ENCODE data around the gene KRT33B. TPM values are rescaled to one million over a fixed set of nuclear protein-coding genes. Genes with fewer than 3 reads are reported as not detected.

KRT33B gene
- total RNA-seq, 1 donor, result under 0.01 TPM

DNA sequence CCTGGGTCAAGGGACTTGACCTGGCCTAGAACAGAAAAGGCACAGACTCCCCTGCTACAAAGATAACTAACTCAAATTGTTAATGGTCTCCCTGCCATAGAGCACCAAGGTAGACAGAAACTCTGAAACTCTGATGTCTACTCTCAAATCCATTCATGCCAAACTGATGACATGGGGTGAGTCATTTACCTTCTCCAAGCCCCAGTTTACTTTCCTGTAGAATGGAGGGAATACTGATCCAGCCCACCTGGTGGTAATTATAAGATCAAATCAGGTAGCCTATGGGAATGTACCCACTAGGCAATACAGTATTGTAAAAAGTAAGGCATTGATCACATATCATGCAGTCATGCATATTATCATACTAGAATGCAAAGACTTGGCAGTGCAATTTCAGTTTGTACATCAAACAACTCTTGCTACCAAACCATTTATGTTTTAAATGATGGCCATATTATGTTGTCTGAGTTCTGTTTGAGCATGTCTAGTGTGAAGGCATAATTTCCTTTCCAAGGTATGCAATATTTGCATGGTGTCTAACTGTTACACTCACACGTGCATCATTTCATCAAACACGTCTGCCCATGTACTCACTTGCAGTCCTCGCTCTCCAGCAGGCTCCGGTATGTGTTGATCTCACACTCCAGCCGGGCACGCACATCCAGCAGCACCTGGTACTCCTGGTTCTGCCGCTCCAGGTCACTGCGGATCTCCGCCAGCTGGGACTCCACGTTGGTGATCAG, 24.8 kb upstream of the KRT33B start:
- TF ChIP-seq, protein P1, sequence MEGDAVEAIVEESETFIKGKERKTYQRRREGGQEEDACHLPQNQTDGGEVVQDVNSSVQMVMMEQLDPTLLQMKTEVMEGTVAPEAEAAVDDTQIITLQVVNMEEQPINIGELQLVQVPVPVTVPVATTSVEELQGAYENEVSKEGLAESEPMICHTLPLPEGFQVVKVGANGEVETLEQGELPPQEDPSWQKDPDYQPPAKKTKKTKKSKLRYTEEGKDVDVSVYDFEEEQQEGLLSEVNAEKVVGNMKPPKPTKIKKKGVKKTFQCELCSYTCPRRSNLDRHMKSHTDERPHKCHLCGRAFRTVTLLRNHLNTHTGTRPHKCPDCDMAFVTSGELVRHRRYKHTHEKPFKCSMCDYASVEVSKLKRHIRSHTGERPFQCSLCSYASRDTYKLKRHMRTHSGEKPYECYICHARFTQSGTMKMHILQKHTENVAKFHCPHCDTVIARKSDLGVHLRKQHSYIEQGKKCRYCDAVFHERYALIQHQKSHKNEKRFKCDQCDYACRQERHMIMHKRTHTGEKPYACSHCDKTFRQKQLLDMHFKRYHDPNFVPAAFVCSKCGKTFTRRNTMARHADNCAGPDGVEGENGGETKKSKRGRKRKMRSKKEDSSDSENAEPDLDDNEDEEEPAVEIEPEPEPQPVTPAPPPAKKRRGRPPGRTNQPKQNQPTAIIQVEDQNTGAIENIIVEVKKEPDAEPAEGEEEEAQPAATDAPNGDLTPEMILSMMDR (IDR thresholded peaks at IDR 0.05; ENCODE audit: insufficient read depth, low read depth, low read length), result no peak
- DNase-seq (ENCODE audit: low read depth), result no peak
- H3K4me3 ChIP-seq (ENCODE audit: low read depth, low read length), result no peak overlapping the region

DNA sequence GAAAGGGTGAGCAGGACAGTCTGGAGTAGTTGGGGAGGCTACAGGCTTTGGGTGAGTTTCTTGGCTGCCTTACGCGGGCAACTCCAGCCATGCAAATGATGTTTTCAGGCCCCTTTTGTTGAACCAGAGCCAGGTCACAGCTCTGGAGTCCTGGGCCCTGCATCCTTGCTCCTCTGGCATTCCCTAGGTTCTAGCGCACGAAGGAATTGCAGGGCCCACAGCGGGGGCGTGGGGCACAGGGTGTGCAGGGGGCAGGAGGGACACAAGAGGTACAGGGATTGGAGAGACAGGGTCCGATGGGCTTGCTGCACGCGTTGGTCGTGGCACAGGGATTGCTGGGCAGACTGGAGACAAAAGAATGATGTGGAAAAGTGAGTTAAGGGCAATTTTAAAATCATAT, 24.2 kb upstream of the KRT33B start:
- TF ChIP-seq, protein P1 (IDR thresholded peaks at IDR 0.05; ENCODE audit: insufficient read depth, low read depth, low read length), result no peak
- H3K4me3 ChIP-seq (ENCODE audit: low read depth, low read length), result no peak overlapping the region
- DNase-seq (ENCODE audit: low read depth), result no peak

DNA sequence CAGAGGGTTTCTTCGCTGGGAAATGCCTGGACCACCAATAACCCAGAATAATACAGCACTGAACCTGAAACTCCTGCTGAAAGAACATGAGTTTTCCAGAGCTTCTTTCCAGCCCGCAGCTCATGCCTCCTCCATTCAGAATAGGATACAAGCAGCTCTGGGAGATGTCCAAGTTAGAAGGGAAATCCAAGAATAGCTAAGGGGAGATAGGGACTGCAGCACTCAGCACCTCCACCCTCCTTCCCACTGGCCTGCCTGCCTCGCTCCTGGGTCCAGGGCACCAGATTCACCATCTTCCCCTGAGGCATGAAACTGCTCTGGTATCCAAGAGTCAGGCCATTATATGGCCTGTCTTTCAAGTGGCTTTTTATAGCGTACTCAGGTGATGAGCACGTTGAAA, 23.7 kb upstream of the KRT33B start:
- no peak overlapping the region for H3K4me3 ChIP-seq (ENCODE audit: low read depth, low read length)
- TF ChIP-seq, protein P1 (IDR thresholded peaks at IDR 0.05; ENCODE audit: insufficient read depth, low read depth, low read length), result no peak
- DNase-seq (ENCODE audit: low read depth), result no peak

DNA sequence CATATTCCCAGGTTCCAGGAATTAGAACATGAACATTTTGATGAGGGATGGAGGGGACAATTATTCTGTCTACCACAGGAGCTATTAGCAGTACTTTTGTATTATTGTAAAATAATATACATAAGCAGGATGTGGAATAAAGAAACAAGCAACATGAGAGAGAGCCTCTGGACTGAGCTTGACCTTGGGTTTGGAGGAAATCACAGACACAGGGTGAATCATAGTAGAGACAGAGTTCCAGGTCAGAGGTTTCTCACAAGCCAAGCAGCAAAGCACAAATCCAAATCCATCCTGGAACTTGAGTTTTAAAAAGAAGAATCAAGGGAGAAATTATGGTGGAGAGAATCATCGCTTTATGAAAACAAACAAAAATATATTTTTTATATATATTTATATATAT, 22.7 kb upstream of the KRT33B start:
- DNase-seq (ENCODE audit: low read depth), result peak; percentile 59
- H3K4me3 ChIP-seq (ENCODE audit: low read depth, low read length), result no peak overlapping the region
- TF ChIP-seq, protein P1 (IDR thresholded peaks at IDR 0.05; ENCODE audit: insufficient read depth, low read depth, low read length), result no peak

DNA sequence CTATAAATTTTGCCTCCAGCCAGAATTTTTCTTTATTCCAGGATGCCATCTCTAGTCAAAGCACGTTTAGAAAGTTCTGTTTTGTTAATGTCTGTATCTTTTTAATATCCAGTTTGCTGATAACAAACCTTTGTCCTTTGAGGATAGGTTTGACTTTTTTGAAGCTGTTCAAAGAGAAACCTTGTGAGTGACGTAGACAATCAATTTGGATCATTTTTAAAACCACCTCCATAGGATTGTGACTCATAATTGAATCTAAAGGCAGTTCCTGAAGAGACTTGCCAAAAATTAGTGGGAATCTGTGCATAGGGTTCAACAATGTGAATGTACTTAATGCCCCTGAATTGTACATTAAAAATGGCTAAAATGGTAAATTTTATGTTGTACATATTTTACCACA, 21.9 kb upstream of the KRT33B start:
- TF ChIP-seq, protein P1 (IDR thresholded peaks at IDR 0.05; ENCODE audit: insufficient read depth, low read depth, low read length), result no peak
- no peak for DNase-seq (ENCODE audit: low read depth)
- no peak overlapping the region for H3K4me3 ChIP-seq (ENCODE audit: low read depth, low read length)

DNA sequence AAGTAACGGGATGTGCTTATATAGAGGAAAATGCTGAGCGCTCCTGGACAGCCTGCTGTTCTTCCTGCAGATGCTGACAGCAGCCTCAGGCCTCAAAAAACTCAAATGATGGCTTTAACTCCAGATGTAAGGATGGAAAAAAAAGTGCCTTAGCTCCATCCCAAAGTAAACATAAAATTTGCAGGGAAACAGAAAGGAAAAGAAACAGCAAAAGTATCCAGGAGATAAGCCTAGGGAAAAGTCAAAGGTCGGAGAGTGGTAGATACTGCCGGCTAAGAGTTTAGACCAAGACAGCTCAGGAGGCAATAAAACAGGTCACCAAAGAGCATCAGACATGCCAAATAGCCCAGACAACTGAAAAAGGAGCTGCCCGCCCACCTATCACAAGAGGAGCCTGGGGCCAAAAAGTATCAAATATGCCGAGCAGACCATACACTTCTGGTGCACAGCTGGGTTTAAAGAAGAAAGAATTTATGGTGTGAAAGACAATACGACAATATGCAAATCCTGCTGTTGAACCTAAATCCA, 20.9 kb upstream of the KRT33B start:
- peak; percentile 57 for DNase-seq (ENCODE audit: low read depth)
- TF ChIP-seq, protein P1 (IDR thresholded peaks at IDR 0.05; ENCODE audit: insufficient read depth, low read depth, low read length), result no peak
- H3K4me3 ChIP-seq (ENCODE audit: low read depth, low read length), result no peak overlapping the region

All from fibroblast of villous mesenchyme (primary cell).